ENCODE data around the gene MYO5A. TPM values are rescaled to one million over a fixed set of nuclear protein-coding genes. Genes with fewer than 3 reads are reported as not detected.

The MYO5A gene
- total RNA-seq, 1 experiment from 2014 or later: 61.1 TPM

DNA sequence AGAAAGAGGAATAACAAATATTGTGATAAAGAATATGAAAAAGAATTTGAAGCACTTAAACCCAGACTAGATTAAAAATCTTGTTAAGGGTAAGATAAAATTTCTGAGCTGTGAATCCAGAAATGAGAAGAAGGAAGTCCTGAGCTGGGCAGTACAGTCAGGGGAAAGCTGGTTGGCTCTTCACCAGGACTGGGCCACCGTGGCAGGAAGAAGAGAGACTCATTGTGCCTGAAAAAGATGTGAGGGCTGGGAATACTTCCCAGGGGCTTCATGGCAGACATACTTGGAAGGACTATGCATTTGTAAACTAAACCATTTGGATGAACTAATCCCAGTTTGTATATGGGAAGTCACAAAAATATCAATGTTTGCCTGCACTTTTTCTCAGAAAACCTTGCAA lies 204.6 kb downstream of the MYO5A start:
- in situ Hi-C loops (cut with HindIII; ENCODE audit: low pct_unique_long_range_greater_than_20kb, low sequenced_read_pairs) (no loop called here), intact Hi-C loops (cut with micrococcal nuclease; ENCODE audit: unreplicated experiment) (no loop called here)
- Histone ChIP-seq H3K27me3 (ENCODE audit: control insufficient read depth, insufficient read depth, low read length) (no peaks in the 10 kb centered on the region), H3K36me3 (ENCODE audit: control insufficient read depth, insufficient read depth, low read length) (peaks cover 4% of the 10 kb centered on the region; the same call in 1 of the 2 replicates), H3K4me1 (ENCODE audit: control insufficient read depth, insufficient read depth, low read length) (no peaks in the 10 kb centered on the region), H3K4me3 (ENCODE audit: low read depth in 2 of 2, low read length in 2 of 2) (no peak overlapping the region), H3K9me3 (ENCODE audit: control insufficient read depth, insufficient read depth, low read depth, low read length) (no peaks in the 10 kb centered on the region), H3K27ac (ENCODE audit: low read length) (no peak overlapping the region)
- CTCF ChIA-PET: interaction anchor here (0.7 kb wide), 1 partner anchor 22 kb away, joined by 6 read pairs; no protein-coding TSS in a partner anchor
- BruUV-seq (replicated peaks): no TSS peak
- POLR2A ChIA-PET: no interaction called here
- DNase-seq (ENCODE audit: low read depth, low spot score) (no peak), ATAC-seq (no peak)
- TF ChIP-seq, protein P1, sequence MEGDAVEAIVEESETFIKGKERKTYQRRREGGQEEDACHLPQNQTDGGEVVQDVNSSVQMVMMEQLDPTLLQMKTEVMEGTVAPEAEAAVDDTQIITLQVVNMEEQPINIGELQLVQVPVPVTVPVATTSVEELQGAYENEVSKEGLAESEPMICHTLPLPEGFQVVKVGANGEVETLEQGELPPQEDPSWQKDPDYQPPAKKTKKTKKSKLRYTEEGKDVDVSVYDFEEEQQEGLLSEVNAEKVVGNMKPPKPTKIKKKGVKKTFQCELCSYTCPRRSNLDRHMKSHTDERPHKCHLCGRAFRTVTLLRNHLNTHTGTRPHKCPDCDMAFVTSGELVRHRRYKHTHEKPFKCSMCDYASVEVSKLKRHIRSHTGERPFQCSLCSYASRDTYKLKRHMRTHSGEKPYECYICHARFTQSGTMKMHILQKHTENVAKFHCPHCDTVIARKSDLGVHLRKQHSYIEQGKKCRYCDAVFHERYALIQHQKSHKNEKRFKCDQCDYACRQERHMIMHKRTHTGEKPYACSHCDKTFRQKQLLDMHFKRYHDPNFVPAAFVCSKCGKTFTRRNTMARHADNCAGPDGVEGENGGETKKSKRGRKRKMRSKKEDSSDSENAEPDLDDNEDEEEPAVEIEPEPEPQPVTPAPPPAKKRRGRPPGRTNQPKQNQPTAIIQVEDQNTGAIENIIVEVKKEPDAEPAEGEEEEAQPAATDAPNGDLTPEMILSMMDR (IDR thresholded peaks at IDR 0.05): no peak
- no peak for TF ChIP-seq POLR2AphosphoS5 (IDR thresholded peaks at IDR 0.05; ENCODE audit: low read depth, low read length)
- TF ChIP-seq SIN3A (IDR thresholded peaks at IDR 0.05; ENCODE audit: borderline replicate concordance, insufficient read depth, low read depth, low read length): no peak
- TF ChIP-seq TCF7L2 (IDR thresholded peaks at IDR 0.05; ENCODE audit: low read depth, low read length): no peak
- TF ChIP-seq, protein P2, sequence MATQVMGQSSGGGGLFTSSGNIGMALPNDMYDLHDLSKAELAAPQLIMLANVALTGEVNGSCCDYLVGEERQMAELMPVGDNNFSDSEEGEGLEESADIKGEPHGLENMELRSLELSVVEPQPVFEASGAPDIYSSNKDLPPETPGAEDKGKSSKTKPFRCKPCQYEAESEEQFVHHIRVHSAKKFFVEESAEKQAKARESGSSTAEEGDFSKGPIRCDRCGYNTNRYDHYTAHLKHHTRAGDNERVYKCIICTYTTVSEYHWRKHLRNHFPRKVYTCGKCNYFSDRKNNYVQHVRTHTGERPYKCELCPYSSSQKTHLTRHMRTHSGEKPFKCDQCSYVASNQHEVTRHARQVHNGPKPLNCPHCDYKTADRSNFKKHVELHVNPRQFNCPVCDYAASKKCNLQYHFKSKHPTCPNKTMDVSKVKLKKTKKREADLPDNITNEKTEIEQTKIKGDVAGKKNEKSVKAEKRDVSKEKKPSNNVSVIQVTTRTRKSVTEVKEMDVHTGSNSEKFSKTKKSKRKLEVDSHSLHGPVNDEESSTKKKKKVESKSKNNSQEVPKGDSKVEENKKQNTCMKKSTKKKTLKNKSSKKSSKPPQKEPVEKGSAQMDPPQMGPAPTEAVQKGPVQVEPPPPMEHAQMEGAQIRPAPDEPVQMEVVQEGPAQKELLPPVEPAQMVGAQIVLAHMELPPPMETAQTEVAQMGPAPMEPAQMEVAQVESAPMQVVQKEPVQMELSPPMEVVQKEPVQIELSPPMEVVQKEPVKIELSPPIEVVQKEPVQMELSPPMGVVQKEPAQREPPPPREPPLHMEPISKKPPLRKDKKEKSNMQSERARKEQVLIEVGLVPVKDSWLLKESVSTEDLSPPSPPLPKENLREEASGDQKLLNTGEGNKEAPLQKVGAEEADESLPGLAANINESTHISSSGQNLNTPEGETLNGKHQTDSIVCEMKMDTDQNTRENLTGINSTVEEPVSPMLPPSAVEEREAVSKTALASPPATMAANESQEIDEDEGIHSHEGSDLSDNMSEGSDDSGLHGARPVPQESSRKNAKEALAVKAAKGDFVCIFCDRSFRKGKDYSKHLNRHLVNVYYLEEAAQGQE (IDR thresholded peaks at IDR 0.05; ENCODE audit: insufficient read depth in 1 of 2, low read depth in 2 of 2, low read length in 1 of 2): no peak

DNA sequence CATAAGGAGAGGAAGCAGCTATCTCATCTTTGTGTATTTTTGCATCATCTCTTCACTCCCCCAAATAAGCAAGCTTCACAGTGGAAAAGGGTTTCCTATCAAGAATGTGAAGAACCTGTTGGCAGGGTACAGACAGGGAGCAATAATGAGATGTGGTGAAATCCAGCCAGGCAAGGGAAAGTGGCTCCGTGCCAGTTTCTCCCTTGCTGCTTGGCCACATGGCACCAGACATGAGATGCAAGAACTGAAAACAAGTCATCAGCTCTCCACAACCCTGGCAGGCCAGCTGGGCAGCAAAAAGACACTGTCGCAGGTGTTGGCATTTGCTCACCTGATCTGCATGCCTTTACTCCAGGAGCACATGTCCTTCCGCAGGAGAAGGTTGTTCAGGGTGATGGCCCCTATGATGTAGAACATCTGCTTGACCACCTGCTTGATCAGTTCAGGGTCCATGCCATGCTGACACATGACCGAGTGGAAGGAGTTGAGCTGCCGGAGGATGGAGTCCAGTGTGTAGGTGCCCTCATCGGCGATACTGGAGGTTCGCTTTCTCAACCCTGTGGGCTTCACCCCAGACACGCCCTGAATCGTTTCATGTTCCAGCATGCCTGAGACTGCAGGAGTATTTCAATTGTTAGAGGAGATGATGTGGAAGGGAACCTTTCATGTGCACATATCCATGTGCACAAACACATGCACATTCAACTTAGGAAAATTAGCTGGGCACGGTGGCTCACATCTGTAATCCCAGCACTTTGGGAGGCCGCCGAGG lies 209.8 kb downstream of the MYO5A start:
- ATAC-seq (0 out of 2 replicates have a peak, but pooled peaks have one; percentile 17), DNase-seq (ENCODE audit: low read depth, low spot score) (no peak)
- H3K27me3 ChIP-seq (ENCODE audit: control insufficient read depth, insufficient read depth, low read length): no peaks in the 10 kb centered on the region
- POLR2A ChIA-PET: interaction anchor here (0.5 to 0.7 kb wide), 2 partner anchors 10 to 320 kb away, joined by 3 to 6 read pairs; no protein-coding TSS in a partner anchor
- no TSS peak for BruUV-seq (replicated peaks)
- CTCF ChIA-PET: no interaction called here
- TF ChIP-seq SIN3A (IDR thresholded peaks at IDR 0.05; ENCODE audit: borderline replicate concordance, insufficient read depth, low read depth, low read length): no peak
- TF ChIP-seq, protein P1 (IDR thresholded peaks at IDR 0.05): no peak
- TF ChIP-seq, protein P2 (IDR thresholded peaks at IDR 0.05; ENCODE audit: insufficient read depth in 1 of 2, low read depth in 2 of 2, low read length in 1 of 2): no peak
- TF ChIP-seq POLR2AphosphoS5 (IDR thresholded peaks at IDR 0.05; ENCODE audit: low read depth, low read length): no peak
- TF ChIP-seq TCF7L2 (IDR thresholded peaks at IDR 0.05; ENCODE audit: low read depth, low read length): no peak
- intact Hi-C loops (cut with micrococcal nuclease; ENCODE audit: unreplicated experiment): no loop called here
- no peaks in the 10 kb centered on the region for H3K9me3 ChIP-seq (ENCODE audit: control insufficient read depth, insufficient read depth, low read depth, low read length)
- no peaks in the 10 kb centered on the region for H3K4me1 ChIP-seq (ENCODE audit: control insufficient read depth, insufficient read depth, low read length)
- H3K27ac ChIP-seq (ENCODE audit: low read length): no peak overlapping the region
- no peak overlapping the region for H3K4me3 ChIP-seq (ENCODE audit: low read depth in 2 of 2, low read length in 2 of 2)
- in situ Hi-C loops (cut with HindIII; ENCODE audit: low pct_unique_long_range_greater_than_20kb, low sequenced_read_pairs): no loop called here
- peaks cover 11% of the 10 kb centered on the region for H3K36me3 ChIP-seq (ENCODE audit: control insufficient read depth, insufficient read depth, low read length)
